Osteocyte (in vitro differentiated cells): ENCODE results near the gene TELO2. TPM values are rescaled to one million over a fixed set of nuclear protein-coding genes. Genes with fewer than 3 reads are reported as not detected.

Experiments used
- DNase-seq: peaks from one replicate; pipeline ENCODE4 v3.0.0; 2021; ENCODE audit warnings: mixed read lengths; ENCODE audit not compliant: unreplicated experiment; ENCODE audit errors: extremely low spot score
- H3K27ac Mint-ChIP-seq: one replicate; pipeline ENCODE4 v1.8.0; 2021; ENCODE audit warnings: mild to moderate bottlenecking, mixed read lengths; ENCODE audit not compliant: unreplicated experiment
- H3K27me3 Mint-ChIP-seq: one replicate; pipeline ENCODE4 v1.8.0; 2021; ENCODE audit warnings: mixed read lengths; ENCODE audit not compliant: unreplicated experiment
- H3K36me3 Mint-ChIP-seq: one replicate; pipeline ENCODE4 v1.8.0; 2021; ENCODE audit warnings: mixed read lengths; ENCODE audit not compliant: unreplicated experiment
- H3K4me1 Mint-ChIP-seq: one replicate; pipeline ENCODE4 v1.8.0; 2021; ENCODE audit warnings: mixed read lengths; ENCODE audit not compliant: unreplicated experiment
- H3K4me3 Mint-ChIP-seq: one replicate; pipeline ENCODE4 v1.8.0; 2021; ENCODE audit warnings: mild to moderate bottlenecking, moderate library complexity, mixed read lengths; ENCODE audit not compliant: unreplicated experiment
- H3K9me3 Mint-ChIP-seq: one replicate; pipeline ENCODE4 v1.8.0; 2021; ENCODE audit warnings: mixed read lengths; ENCODE audit not compliant: unreplicated experiment
- total RNA-seq: library from RNA; stranded (reverse); gene quantifications from 2 replicates; pipeline ENCODE4 v1.2.1, GENCODE V29; 2021
- TF ChIP-seq, protein P1 (sequence below): fragments of 200-600 bp; sonication (generic); IDR thresholded peaks from 2 replicates; pipeline ENCODE4 v1.5.0; 2021; ENCODE audit warnings: antibody characterized with exemption, mild to moderate bottlenecking, moderate library complexity

Gene TELO2
- total RNA-seq, 1 donor from 2014 or later: 37.8 TPM

DNA sequence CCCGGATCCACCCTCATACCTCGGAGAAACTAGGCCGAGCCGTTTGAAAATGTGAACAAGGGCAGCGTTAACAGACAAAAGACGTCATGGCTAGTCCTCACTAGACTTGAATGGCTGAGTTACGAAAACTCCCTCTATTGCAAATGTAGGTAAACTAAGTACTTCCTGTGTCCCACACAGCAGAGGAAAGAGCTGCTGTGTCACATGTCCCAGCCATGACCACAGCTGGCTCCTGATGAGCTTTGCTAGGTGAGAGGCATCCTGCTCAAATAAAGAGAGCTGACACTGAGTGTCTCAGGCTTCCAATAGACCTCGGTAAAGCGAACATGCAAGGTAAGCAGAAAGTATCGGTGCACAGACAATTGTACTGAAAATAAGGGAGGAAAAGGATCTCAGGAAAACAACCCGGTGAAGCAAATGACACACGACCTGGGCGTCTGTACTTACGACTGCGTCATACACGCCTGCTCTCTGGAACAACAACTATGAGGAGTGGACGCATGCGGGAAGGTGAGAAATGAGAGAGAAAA, 66.4 kb downstream of the TELO2 start:
- Mint-ChIP-seq H3K9me3 (no peaks in the 10 kb centered on the region), H3K27me3 (no peaks in the 10 kb centered on the region), H3K4me3 (no peak overlapping the region), H3K4me1 (no peaks in the 10 kb centered on the region), H3K27ac (peak overlapping the region; percentile 1), H3K36me3 (peaks cover 32% of the 10 kb centered on the region)
- DNase-seq: no peak
- TF ChIP-seq, protein P1, sequence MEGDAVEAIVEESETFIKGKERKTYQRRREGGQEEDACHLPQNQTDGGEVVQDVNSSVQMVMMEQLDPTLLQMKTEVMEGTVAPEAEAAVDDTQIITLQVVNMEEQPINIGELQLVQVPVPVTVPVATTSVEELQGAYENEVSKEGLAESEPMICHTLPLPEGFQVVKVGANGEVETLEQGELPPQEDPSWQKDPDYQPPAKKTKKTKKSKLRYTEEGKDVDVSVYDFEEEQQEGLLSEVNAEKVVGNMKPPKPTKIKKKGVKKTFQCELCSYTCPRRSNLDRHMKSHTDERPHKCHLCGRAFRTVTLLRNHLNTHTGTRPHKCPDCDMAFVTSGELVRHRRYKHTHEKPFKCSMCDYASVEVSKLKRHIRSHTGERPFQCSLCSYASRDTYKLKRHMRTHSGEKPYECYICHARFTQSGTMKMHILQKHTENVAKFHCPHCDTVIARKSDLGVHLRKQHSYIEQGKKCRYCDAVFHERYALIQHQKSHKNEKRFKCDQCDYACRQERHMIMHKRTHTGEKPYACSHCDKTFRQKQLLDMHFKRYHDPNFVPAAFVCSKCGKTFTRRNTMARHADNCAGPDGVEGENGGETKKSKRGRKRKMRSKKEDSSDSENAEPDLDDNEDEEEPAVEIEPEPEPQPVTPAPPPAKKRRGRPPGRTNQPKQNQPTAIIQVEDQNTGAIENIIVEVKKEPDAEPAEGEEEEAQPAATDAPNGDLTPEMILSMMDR: no peak

Other genes starting within 250 kb of the TELO2 start
- not detected in 2 replicates for gene TPSD1, start 237.3 kb upstream of the TELO2 start, total RNA-seq
- 118 and 131 TPM in 2 replicates for gene UBE2I, start 183.7 kb upstream of the TELO2 start, total RNA-seq
- 0.42 and 0.48 TPM in 2 replicates for gene BAIAP3, start 159.7 kb upstream of the TELO2 start, total RNA-seq
- 58.0 and 59.2 TPM in 2 replicates for gene TSR3, start 141.5 kb upstream of the TELO2 start, total RNA-seq
- 92.4 and 94.3 TPM in 2 replicates for gene GNPTG, start 141.4 kb upstream of the TELO2 start, total RNA-seq
- 28.4 and 34.4 TPM in 2 replicates for gene UNKL, start 78.7 kb upstream of the TELO2 start, total RNA-seq
- gene UQCC4, start 72.6 kb upstream of the TELO2 start, total RNA-seq: 9.7 and 10.1 TPM in 2 replicates
- not detected in 2 replicates for gene PERCC1, start 62.3 kb upstream of the TELO2 start, total RNA-seq
- gene CCDC154, start 48.8 kb upstream of the TELO2 start, total RNA-seq: 1.0 and 2.5 TPM in 2 replicates
- gene CLCN7, start 18.3 kb upstream of the TELO2 start, total RNA-seq: 177 and 179 TPM in 2 replicates
- gene PTX4, start 4.4 kb upstream of the TELO2 start, total RNA-seq: not detected in 2 replicates
- 13.5 and 14.5 TPM in 2 replicates for gene TMEM204, start 40.3 kb downstream of the TELO2 start, total RNA-seq
- gene IFT140, start 118.7 kb downstream of the TELO2 start, total RNA-seq: 36.4 and 38.2 TPM in 2 replicates
- gene CRAMP1, start 119.0 kb downstream of the TELO2 start, total RNA-seq: 29.4 and 30.1 TPM in 2 replicates
- gene JPT2, start 184.9 kb downstream of the TELO2 start, total RNA-seq: 53.6 and 55.1 TPM in 2 replicates
- 89.7 and 105 TPM in 2 replicates for gene MAPK8IP3, start 212.8 kb downstream of the TELO2 start, total RNA-seq